ENCODE data around the gene KLHL1.

- no peak for TF ChIP-seq CTCF (IDR thresholded peaks at IDR 0.05)
- TF ChIP-seq EZH2phosphoT487 (IDR thresholded peaks at IDR 0.05), result no peak
These were observed 9.2 kb upstream of the KLHL1 start for GRCh38 chr13:70117338-70117905.

All from neural progenitor cell (in vitro differentiated cells).